Measurements from ENCODE around the gene AP4E1. TPM values are rescaled to one million over a fixed set of nuclear protein-coding genes. Genes with fewer than 3 reads are reported as not detected.
"Not testable (repeated sequence)": the region's sequence is repeated elsewhere in the genome, so short reads cannot be mapped to it uniquely, and the experiment has no call there.

AP4E1 gene
- total RNA-seq, 3 donors from 2014 or later (not counting 1 experiment from before 2014, with no cell fraction given) = 13.1 to 14.5 (median 14.1) TPM

GRCh38 chr15:50907601-50908208 lies 778 bp upstream of the AP4E1 start:
- WGBS (ENCODE audit: insufficient coverage) = 0% methylated on average over 31 of the region's 31 CpGs
- H3K4me1 ChIP-seq (ENCODE audit: control insufficient read depth, insufficient read depth, low read length) = peaks cover 20% of the 10 kb centered on the region
- no peaks in the 10 kb centered on the region for H3K9me3 Mint-ChIP-seq
- H3K36me3 ChIP-seq (ENCODE audit: control insufficient read depth, insufficient read depth, low read length) = peaks cover 6% of the 10 kb centered on the region
- peak overlapping the region; percentile 95 for H3K4me3 Mint-ChIP-seq
- no peaks in the 10 kb centered on the region for H3K27me3 Mint-ChIP-seq (ENCODE audit: low read depth in 2 of 2)
- DNase-seq (peak in 1 of 2 donors; percentile 78), ATAC-seq (peak; percentile 6 to 30 (median 19))
- peaks cover 21 to 23% of the 10 kb centered on the region in 2 donors for H3K4me1 Mint-ChIP-seq
- H3K27me3 ChIP-seq (ENCODE audit: control insufficient read depth, insufficient read depth, low read length) = no peaks in the 10 kb centered on the region
- H3K4me3 ChIP-seq (ENCODE audit: low read length) = peak overlapping the region; percentile 94
- TF ChIP-seq CTCF (IDR thresholded peaks at IDR 0.05) = no peak
- H3K36me3 Mint-ChIP-seq = no peaks in the 10 kb centered on the region
- no peaks in the 10 kb centered on the region for H3K9me3 ChIP-seq (ENCODE audit: control insufficient read depth, insufficient read depth, low read length)
- peak overlapping the region; percentile 91 for H3K27ac ChIP-seq (ENCODE audit: low read length)
- H3K27ac Mint-ChIP-seq = peak overlapping the region; percentile 97 to 100
- intact Hi-C loops (cut with micrococcal nuclease) = loop anchor here (1.0 to 10.0 kb wide), 11 partner anchors 21 to 1753 kb away; partner anchors contain the start of genes COPS2, TRPM7 and USP8

GRCh38 chr15:50909010-50909317 lies 481 bp downstream of the AP4E1 start:
- TF ChIP-seq CTCF (IDR thresholded peaks at IDR 0.05) = no peak
- intact Hi-C loops (cut with micrococcal nuclease) = loop anchor here (5.0 to 10.0 kb wide), 4 partner anchors 37 to 1754 kb away; partner anchors contain the start of gene COPS2
- no peaks in the 10 kb centered on the region for H3K27me3 ChIP-seq (ENCODE audit: control insufficient read depth, insufficient read depth, low read length)
- Mint-ChIP-seq H3K36me3 (peaks cover 7% of the 10 kb centered on the region), H3K27me3 (ENCODE audit: low read depth in 2 of 2) (no peaks in the 10 kb centered on the region), H3K9me3 (no peaks in the 10 kb centered on the region), H3K27ac (peak overlapping the region; percentile 97 to 100), H3K4me3 (peak overlapping the region; percentile 95), H3K4me1 (peaks cover 27 to 31% of the 10 kb centered on the region in 2 donors)
- H3K4me3 ChIP-seq (ENCODE audit: low read length) = peak overlapping the region; percentile 94
- peaks cover 12% of the 10 kb centered on the region for H3K36me3 ChIP-seq (ENCODE audit: control insufficient read depth, insufficient read depth, low read length)
- peaks cover 20% of the 10 kb centered on the region for H3K4me1 ChIP-seq (ENCODE audit: control insufficient read depth, insufficient read depth, low read length)
- no peak for ATAC-seq
- no peak for DNase-seq
- H3K9me3 ChIP-seq (ENCODE audit: control insufficient read depth, insufficient read depth, low read length) = no peaks in the 10 kb centered on the region
- peak overlapping the region; percentile 83 for H3K27ac ChIP-seq (ENCODE audit: low read length)
- under 1% methylated on average over 9 of the region's 11 CpGs for WGBS (ENCODE audit: insufficient coverage)

- intact Hi-C loops (cut with micrococcal nuclease); H3K27ac ChIP-seq (ENCODE audit: low read length); H3K27me3 Mint-ChIP-seq (ENCODE audit: low read depth in 2 of 2); DNase-seq; H3K9me3 Mint-ChIP-seq; ATAC-seq; H3K4me3 ChIP-seq (ENCODE audit: low read length); H3K9me3 ChIP-seq (ENCODE audit: control insufficient read depth, insufficient read depth, low read length); H3K36me3 Mint-ChIP-seq; H3K27me3 ChIP-seq (ENCODE audit: control insufficient read depth, insufficient read depth, low read length): not testable (repeated sequence)
- H3K4me1 Mint-ChIP-seq = peaks cover 27 to 31% of the 10 kb centered on the region in 2 donors
- 97% methylated on average over 3 of the region's 3 CpGs for WGBS (ENCODE audit: insufficient coverage)
- Histone ChIP-seq H3K4me1 (ENCODE audit: control insufficient read depth, insufficient read depth, low read length) (peaks cover 20% of the 10 kb centered on the region), H3K36me3 (ENCODE audit: control insufficient read depth, insufficient read depth, low read length) (peaks cover 18% of the 10 kb centered on the region)
- peak overlapping the region in 1 of 2 donors; percentile 100 for H3K27ac Mint-ChIP-seq
- H3K4me3 Mint-ChIP-seq = peak overlapping the region; percentile 62
Observed at GRCh38 chr15:50910426-50910795, 1.9 kb downstream of the AP4E1 start.

- Mint-ChIP-seq H3K4me1 (peaks cover 27 to 31% of the 10 kb centered on the region in 2 donors), H3K4me3 (no peak overlapping the region)
Observed at GRCh38 chr15:50911001-50911400, 2.5 kb downstream of the AP4E1 start.

More at GRCh38 chr15:50911001-50911400, 2.5 kb downstream of the AP4E1 start:
- H3K9me3 ChIP-seq (ENCODE audit: control insufficient read depth, insufficient read depth, low read length) = no peaks in the 10 kb centered on the region
- peaks cover 18% of the 10 kb centered on the region for H3K4me1 ChIP-seq (ENCODE audit: control insufficient read depth, insufficient read depth, low read length)
- no peak overlapping the region for H3K4me3 ChIP-seq (ENCODE audit: low read length)
- ATAC-seq (no peak), DNase-seq (no peak)
- peaks cover 7% of the 10 kb centered on the region for H3K36me3 Mint-ChIP-seq
- no peak for TF ChIP-seq CTCF (IDR thresholded peaks at IDR 0.05)
- no peaks in the 10 kb centered on the region for H3K27me3 ChIP-seq (ENCODE audit: control insufficient read depth, insufficient read depth, low read length)
- no peaks in the 10 kb centered on the region for H3K9me3 Mint-ChIP-seq
- peak overlapping the region in 1 of 2 donors; percentile 16 for H3K27ac Mint-ChIP-seq
- no peaks in the 10 kb centered on the region for H3K27me3 Mint-ChIP-seq (ENCODE audit: low read depth in 2 of 2)
- peaks cover 22% of the 10 kb centered on the region for H3K36me3 ChIP-seq (ENCODE audit: control insufficient read depth, insufficient read depth, low read length)
- WGBS (ENCODE audit: insufficient coverage) = 86% methylated on average over 2 of the region's 2 CpGs
- H3K27ac ChIP-seq (ENCODE audit: low read length) = no peak overlapping the region
- intact Hi-C loops (cut with micrococcal nuclease) = no loop called here
